IPS-18a (cell line): ENCODE results near the gene DHRS7B.
"Not testable (repeated sequence)": the region's sequence is repeated elsewhere in the genome, so short reads cannot be mapped to it uniquely, and the experiment has no call there.

Experiments used
- H3K27ac ChIP-seq: one replicate; pipeline ENCODE4 v1.5.1; 2013; ENCODE audit warnings: low read length
- H3K27me3 ChIP-seq: one replicate; pipeline ENCODE4 v1.6.1; 2013; ENCODE audit warnings: mild to moderate bottlenecking, low read length; ENCODE audit not compliant: control insufficient read depth, insufficient read depth
- H3K36me3 ChIP-seq: one replicate; pipeline ENCODE4 v1.6.1; 2013; ENCODE audit warnings: low read depth, low read length; ENCODE audit not compliant: control insufficient read depth
- H3K4me1 ChIP-seq: one replicate; pipeline ENCODE4 v1.6.1; 2013; ENCODE audit warnings: low read depth, low read length; ENCODE audit not compliant: control insufficient read depth
- H3K4me3 ChIP-seq: one replicate; pipeline ENCODE4 v1.5.1; 2013; ENCODE audit warnings: low read length
- H3K9ac ChIP-seq: one replicate; pipeline ENCODE4 v1.6.1; 2013; ENCODE audit warnings: mild to moderate bottlenecking, low read length, moderate library complexity
- H3K9me3 ChIP-seq: one replicate; pipeline ENCODE4 v1.6.1; 2013; ENCODE audit warnings: low read depth, low read length; ENCODE audit not compliant: control insufficient read depth

The DHRS7B gene

GRCh38 chr17:21140911-21141310 is 14.1 kb downstream of the DHRS7B start:
- Histone ChIP-seq H3K27ac (no peak overlapping the region), H3K36me3 (no peaks in the 10 kb centered on the region), H3K4me1 (peaks cover 12% of the 10 kb centered on the region), H3K27me3 (no peaks in the 10 kb centered on the region), H3K9me3 (peaks cover 15% of the 10 kb centered on the region), H3K4me3 (no peak overlapping the region), H3K9ac (no peak overlapping the region)

- no peak overlapping the region for H3K4me3 ChIP-seq
- H3K27ac ChIP-seq, result no peak overlapping the region
- H3K9ac ChIP-seq, result no peak overlapping the region
- peaks cover 15% of the 10 kb centered on the region for H3K9me3 ChIP-seq
- H3K27me3 ChIP-seq, result no peaks in the 10 kb centered on the region
- H3K36me3 ChIP-seq, result no peaks in the 10 kb centered on the region
- H3K4me1 ChIP-seq, result peaks cover 12% of the 10 kb centered on the region
These were observed 14.6 kb downstream of the DHRS7B start for GRCh38 chr17:21141331-21141730.

- not testable (repeated sequence) for H3K36me3 ChIP-seq
These were observed 15.3 kb downstream of the DHRS7B start for GRCh38 chr17:21142065-21142464.

GRCh38 chr17:21143695-21144094 is 16.9 kb downstream of the DHRS7B start:
- Histone ChIP-seq H3K4me1 (peaks cover 12% of the 10 kb centered on the region), H3K9ac (no peak overlapping the region), H3K4me3 (no peak overlapping the region), H3K9me3 (peaks cover 12% of the 10 kb centered on the region), H3K27me3 (no peaks in the 10 kb centered on the region), H3K36me3 (no peaks in the 10 kb centered on the region), H3K27ac (no peak overlapping the region)

More at GRCh38 chr17:21142065-21142464, 15.3 kb downstream of the DHRS7B start:
- peaks cover 12% of the 10 kb centered on the region for H3K4me1 ChIP-seq
- H3K9ac ChIP-seq, H3K27me3 ChIP-seq, H3K4me3 ChIP-seq, H3K27ac ChIP-seq: not testable (repeated sequence)
- peaks cover 12% of the 10 kb centered on the region for H3K9me3 ChIP-seq

GRCh38 chr17:21144299-21144698 is 17.5 kb downstream of the DHRS7B start:
- H3K4me1 ChIP-seq, result peaks cover 12% of the 10 kb centered on the region
- H3K27ac ChIP-seq, H3K36me3 ChIP-seq, H3K9ac ChIP-seq, H3K27me3 ChIP-seq, H3K9me3 ChIP-seq, H3K4me3 ChIP-seq: not testable (repeated sequence)

GRCh38 chr17:21146362-21147015 is 19.7 kb downstream of the DHRS7B start:
- Histone ChIP-seq H3K4me3 (no peak overlapping the region), H3K4me1 (peaks cover 4% of the 10 kb centered on the region), H3K9ac (no peak overlapping the region), H3K36me3 (no peaks in the 10 kb centered on the region), H3K27ac (no peak overlapping the region), H3K27me3 (no peaks in the 10 kb centered on the region), H3K9me3 (peaks cover 6% of the 10 kb centered on the region)

GRCh38 chr17:21149621-21150020 is 22.9 kb downstream of the DHRS7B start:
- Histone ChIP-seq H3K36me3 (no peaks in the 10 kb centered on the region), H3K27me3 (no peaks in the 10 kb centered on the region), H3K27ac (no peak overlapping the region), H3K4me3 (no peak overlapping the region), H3K4me1 (no peaks in the 10 kb centered on the region), H3K9ac (no peak overlapping the region), H3K9me3 (peaks cover 10% of the 10 kb centered on the region)

- H3K36me3 ChIP-seq, result no peaks in the 10 kb centered on the region
- H3K4me3 ChIP-seq, result no peak overlapping the region
- H3K4me1 ChIP-seq, result no peaks in the 10 kb centered on the region
- H3K27me3 ChIP-seq, result no peaks in the 10 kb centered on the region
- H3K27ac ChIP-seq, result no peak overlapping the region
- no peak overlapping the region for H3K9ac ChIP-seq
- peaks cover 3% of the 10 kb centered on the region for H3K9me3 ChIP-seq
These were observed 26.0 kb downstream of the DHRS7B start for GRCh38 chr17:21152731-21153130.

GRCh38 chr17:21157586-21158370 is 31.0 kb downstream of the DHRS7B start:
- Histone ChIP-seq H3K9me3 (no peaks in the 10 kb centered on the region), H3K4me3 (no peak overlapping the region), H3K36me3 (no peaks in the 10 kb centered on the region), H3K9ac (no peak overlapping the region), H3K27me3 (no peaks in the 10 kb centered on the region), H3K4me1 (no peaks in the 10 kb centered on the region), H3K27ac (no peak overlapping the region)

GRCh38 chr17:21160401-21160800 is 33.6 kb downstream of the DHRS7B start:
- H3K4me1 ChIP-seq, result no peaks in the 10 kb centered on the region
- no peak overlapping the region for H3K27ac ChIP-seq
- no peak overlapping the region for H3K4me3 ChIP-seq
- no peaks in the 10 kb centered on the region for H3K36me3 ChIP-seq
- H3K27me3 ChIP-seq, result no peaks in the 10 kb centered on the region
- H3K9me3 ChIP-seq, result no peaks in the 10 kb centered on the region
- no peak overlapping the region for H3K9ac ChIP-seq

GRCh38 chr17:21161498-21162393 is 35.0 kb downstream of the DHRS7B start:
- Histone ChIP-seq H3K9ac (no peak overlapping the region), H3K36me3 (no peaks in the 10 kb centered on the region), H3K4me3 (no peak overlapping the region), H3K27ac (no peak overlapping the region), H3K9me3 (no peaks in the 10 kb centered on the region), H3K4me1 (no peaks in the 10 kb centered on the region), H3K27me3 (no peaks in the 10 kb centered on the region)
